22Rv1 (cell line): ENCODE results near the gene CHIT1.

Experiments used
- ZFX ChIP-seq: fragments of 450-650 bp; IDR thresholded peaks from 2 replicates; pipeline ENCODE4 v1.6.1; 2017; ENCODE audit warnings: antibody characterized with exemption, borderline replicate concordance
- TF ChIP-seq, protein P1 (sequence below): fragments of 450-650 bp; IDR thresholded peaks from 2 replicates; pipeline ENCODE4 v1.5.1; 2017; ENCODE audit warnings: mild to moderate bottlenecking

DNA sequence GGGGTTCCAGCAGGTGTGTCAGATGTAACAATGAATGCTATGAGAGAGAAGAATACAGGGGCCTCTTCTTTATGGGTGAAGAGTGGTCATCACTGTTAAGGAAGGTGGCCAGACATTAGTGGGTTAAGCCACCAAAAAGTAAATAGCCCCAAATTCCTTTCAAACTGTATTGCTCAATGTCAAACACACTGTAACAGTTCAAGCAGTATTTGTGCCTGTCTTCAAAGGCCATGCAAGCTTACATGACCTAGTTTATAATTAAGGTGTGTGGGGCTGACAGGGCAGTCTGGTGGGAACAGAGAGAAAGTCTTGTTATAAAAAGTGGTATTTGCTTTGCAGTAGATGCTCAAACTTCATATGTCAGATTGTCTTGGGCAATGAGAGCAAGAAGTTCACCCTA, 18.5 kb downstream of the CHIT1 start:
- TF ChIP-seq, protein P1, sequence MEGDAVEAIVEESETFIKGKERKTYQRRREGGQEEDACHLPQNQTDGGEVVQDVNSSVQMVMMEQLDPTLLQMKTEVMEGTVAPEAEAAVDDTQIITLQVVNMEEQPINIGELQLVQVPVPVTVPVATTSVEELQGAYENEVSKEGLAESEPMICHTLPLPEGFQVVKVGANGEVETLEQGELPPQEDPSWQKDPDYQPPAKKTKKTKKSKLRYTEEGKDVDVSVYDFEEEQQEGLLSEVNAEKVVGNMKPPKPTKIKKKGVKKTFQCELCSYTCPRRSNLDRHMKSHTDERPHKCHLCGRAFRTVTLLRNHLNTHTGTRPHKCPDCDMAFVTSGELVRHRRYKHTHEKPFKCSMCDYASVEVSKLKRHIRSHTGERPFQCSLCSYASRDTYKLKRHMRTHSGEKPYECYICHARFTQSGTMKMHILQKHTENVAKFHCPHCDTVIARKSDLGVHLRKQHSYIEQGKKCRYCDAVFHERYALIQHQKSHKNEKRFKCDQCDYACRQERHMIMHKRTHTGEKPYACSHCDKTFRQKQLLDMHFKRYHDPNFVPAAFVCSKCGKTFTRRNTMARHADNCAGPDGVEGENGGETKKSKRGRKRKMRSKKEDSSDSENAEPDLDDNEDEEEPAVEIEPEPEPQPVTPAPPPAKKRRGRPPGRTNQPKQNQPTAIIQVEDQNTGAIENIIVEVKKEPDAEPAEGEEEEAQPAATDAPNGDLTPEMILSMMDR, result no peak
- no peak for TF ChIP-seq ZFX
